LNCaP clone FGC (cell line): ENCODE measurements around the gene MBD4.

Experiments used
- DNase-seq: peaks from one replicate; pipeline ENCODE4 v3.0.0-alpha.2; 2011; ENCODE audit warnings: low read depth
- H3K4me3 ChIP-seq: 2 replicates; pipeline ENCODE4 v1.5.1; 2011; ENCODE audit warnings: mild to moderate bottlenecking, low read depth, low read length, control low read depth
- CTCF ChIP-seq: IDR thresholded peaks from 2 replicates; pipeline ENCODE4 v1.5.1; 2012; ENCODE audit warnings: mild to moderate bottlenecking; ENCODE audit not compliant: control insufficient read depth, insufficient read depth; ENCODE audit errors: extremely low read depth

The MBD4 gene

GRCh38 chr3:129440618-129441190, 956 bp upstream of the MBD4 start:
- H3K4me3 ChIP-seq = peak overlapping the region; percentile 89
- DNase-seq = no peak
- no peak for TF ChIP-seq CTCF

- no peak for TF ChIP-seq CTCF
- DNase-seq = no peak
- H3K4me3 ChIP-seq = peak overlapping the region; percentile 89
These were observed 427 bp downstream of the MBD4 start for GRCh38 chr3:129439226-129439816.

- TF ChIP-seq CTCF = no peak
- H3K4me3 ChIP-seq = no peak overlapping the region
- DNase-seq = no peak
These were observed 4.4 kb downstream of the MBD4 start for GRCh38 chr3:129435367-129435766.

- DNase-seq = no peak
- no peak for TF ChIP-seq CTCF
- no peak overlapping the region for H3K4me3 ChIP-seq
These were observed 5.6 kb downstream of the MBD4 start for GRCh38 chr3:129434140-129434539.

- no peak overlapping the region for H3K4me3 ChIP-seq
- TF ChIP-seq CTCF = no peak
- no peak for DNase-seq
These were observed 6.2 kb downstream of the MBD4 start for GRCh38 chr3:129433565-129433964.

- no peak for TF ChIP-seq CTCF
- no peak overlapping the region for H3K4me3 ChIP-seq
- DNase-seq = no peak
These were observed 7.1 kb downstream of the MBD4 start for GRCh38 chr3:129432671-129433070.

- DNase-seq = no peak
- no peak overlapping the region for H3K4me3 ChIP-seq
- no peak for TF ChIP-seq CTCF
These were observed 7.7 kb downstream of the MBD4 start for GRCh38 chr3:129432036-129432435.
